H1 (cell line): ENCODE results near the gene MRTFB. TPM values are rescaled to one million over a fixed set of nuclear protein-coding genes. Genes with fewer than 3 reads are reported as not detected.

Source experiments
- CTCF ChIA-PET: fragments of 300-600 bp; sonication (Branson Sonifier 250); formaldehyde crosslinking; loops from one replicate; lab custom pipeline; 2021; ENCODE audit not compliant: partially characterized antibody; lab: Charles Lee
- POLR2A ChIA-PET: fragments of 300-600 bp; sonication (Branson Sonifier 250); formaldehyde crosslinking; loops from one replicate; lab custom pipeline; 2021; ENCODE audit warnings: inconsistent platforms; ENCODE audit not compliant: partially characterized antibody; lab: Charles Lee
- DNase-seq, 2 experiments: peaks; one replicate each; pipeline versions ENCODE4 v3.0.0 to v3.0.0-alpha.2; 2010 to 2022; ENCODE audit warnings: low spot score in 2 of 2, low read depth in 1 of 2, mixed read lengths in 1 of 2
- FAIRE-seq: peaks from 2 replicates; lab custom pipeline; 2011; peaks lifted over from hg19 to GRCh38; lab: Jason Lieb, UNC
- H2AFZ ChIP-seq: 2 replicates; pipeline ENCODE4 v1.8.1; 2012; ENCODE audit warnings: low read length, inconsistent platforms
- H2AK5ac ChIP-seq: 2 replicates; pipeline ENCODE4 v1.6.1; 2013; ENCODE audit warnings: low read depth, low read length
- H2BK120ac ChIP-seq: replicated peaks from 2 replicates; pipeline ENCODE3; 2013; ENCODE audit warnings: low read depth, low read length, inconsistent platforms
- H2BK12ac ChIP-seq: 2 replicates; pipeline ENCODE4 v1.6.1; 2013; ENCODE audit warnings: low read depth, low read length
- H2BK15ac ChIP-seq: 2 replicates; pipeline ENCODE4 v1.6.1; 2013; ENCODE audit warnings: low read length
- H2BK20ac ChIP-seq: 2 replicates; pipeline ENCODE4 v1.6.1; 2013; ENCODE audit warnings: low read length
- H2BK5ac ChIP-seq: 2 replicates; pipeline ENCODE4 v1.6.1; 2013; ENCODE audit warnings: low read depth, low read length
- H3K14ac ChIP-seq: 2 replicates; pipeline ENCODE4 v1.6.1; 2013; ENCODE audit warnings: inconsistent platforms; ENCODE audit not compliant: insufficient read length
- H3K18ac ChIP-seq: 2 replicates; pipeline ENCODE4 v1.6.1; 2013; ENCODE audit warnings: low read length; ENCODE audit errors: extremely low read depth
- H3K23ac ChIP-seq: 2 replicates; pipeline ENCODE4 v1.6.1; 2013; ENCODE audit warnings: inconsistent platforms; ENCODE audit not compliant: insufficient read length
- H3K23me2 ChIP-seq: 2 replicates; pipeline ENCODE4 v1.6.1; 2013; ENCODE audit warnings: low read depth, low read length
- H3K27ac ChIP-seq: 2 replicates; pipeline ENCODE4 v1.6.1; 2011; ENCODE audit warnings: low read depth, low read length, inconsistent platforms
- H3K27me3 ChIP-seq, 4 experiments: replicated peaks in 1 of 4; 1 replicate in 1 of 4; 2 replicates in 3 of 4; pipeline versions ENCODE4 v1.6.1 to v1.8.1; 2011 to 2013; ENCODE audit warnings: low read length in 3 of 4, mild to moderate bottlenecking in 3 of 4, inconsistent platforms in 2 of 4, mixed read lengths in 2 of 4, moderate library complexity in 1 of 4; ENCODE audit not compliant: control insufficient read depth in 3 of 4, insufficient read depth in 3 of 4; ENCODE audit errors: extremely low read depth in 1 of 4
- H3K36me3 ChIP-seq, 4 experiments: 2 replicates each; pipeline versions ENCODE4 v1.6.1 to v1.8.1; 2011 to 2013; ENCODE audit warnings: mild to moderate bottlenecking in 4 of 4, low read length in 3 of 4, moderate library complexity in 2 of 4, control low read depth in 1 of 4, inconsistent platforms in 1 of 4; ENCODE audit not compliant: insufficient read depth in 4 of 4, control insufficient read depth in 2 of 4
- H3K4ac ChIP-seq: replicated peaks from 2 replicates; pipeline ENCODE3; 2013; ENCODE audit warnings: low read length, low read depth, mixed read lengths, inconsistent platforms; ENCODE audit not compliant: insufficient read length
- H3K4me1 ChIP-seq, 4 experiments: replicated peaks in 1 of 4; 1 replicate in 1 of 4; 2 replicates in 3 of 4; pipeline versions ENCODE4 v1.6.1 to v1.8.1; 2011 to 2013; ENCODE audit warnings: low read length in 3 of 4, inconsistent platforms in 2 of 4, mixed read lengths in 1 of 4; ENCODE audit not compliant: insufficient read depth in 4 of 4, control insufficient read depth in 3 of 4
- H3K4me2 ChIP-seq, 2 experiments: 2 replicates each; pipeline versions ENCODE4 v1.6.1 to v1.8.1; 2011 to 2013; ENCODE audit warnings: low read depth in 2 of 2, low read length in 2 of 2, control low read depth in 1 of 2, inconsistent platforms in 1 of 2, mild to moderate bottlenecking in 1 of 2; ENCODE audit not compliant: insufficient read depth in 1 of 2
- H3K4me3 ChIP-seq, 4 experiments: fragments of 200-600, 300-600 bp in 1 of 4; sonication (generic), shearing (Covaris generic), sonication (Bioruptor Twin) in 1 of 4; 2 replicates each; pipeline versions ENCODE4 v1.5.1 to v1.8.1; 2011 to 2016; ENCODE audit warnings: low read length in 4 of 4, low read depth in 3 of 4, control low read depth in 2 of 4, inconsistent platforms in 2 of 4, mild to moderate bottlenecking in 2 of 4, mixed read lengths in 1 of 4, moderate library complexity in 1 of 4; ENCODE audit not compliant: insufficient read depth in 2 of 4; ENCODE audit errors: extremely low read depth in 1 of 4
- H3K56ac ChIP-seq: replicated peaks from 2 replicates; pipeline ENCODE3; 2013; ENCODE audit warnings: low read depth, mild to moderate bottlenecking, mixed read lengths, low read length, inconsistent platforms; ENCODE audit not compliant: insufficient read length
- H3K79me1 ChIP-seq: 2 replicates; pipeline ENCODE4 v1.6.1; 2013; ENCODE audit warnings: low read depth, low read length, control low read depth
- H3K79me2 ChIP-seq, 2 experiments: 2 replicates each; pipeline versions ENCODE4 v1.6.1 to v1.8.1; 2012 to 2013; ENCODE audit warnings: low read length in 2 of 2, mild to moderate bottlenecking in 2 of 2, inconsistent platforms in 1 of 2; ENCODE audit not compliant: insufficient read depth in 2 of 2, control insufficient read depth in 1 of 2
- H3K9ac ChIP-seq, 4 experiments: replicated peaks in 1 of 4; 1 replicate in 1 of 4; 2 replicates in 3 of 4; pipeline versions ENCODE4 v1.6.1 to v1.8.1; 2011 to 2013; ENCODE audit warnings: low read depth in 3 of 4, low read length in 3 of 4, control low read depth in 2 of 4, mild to moderate bottlenecking in 2 of 4, moderate library complexity in 2 of 4, inconsistent platforms in 1 of 4; ENCODE audit errors: extremely low read depth in 1 of 4
- H3K9me3 ChIP-seq, 2 experiments: 2 replicates each; pipeline versions ENCODE4 v1.6.1 to v1.8.1; 2012 to 2013; ENCODE audit warnings: mild to moderate bottlenecking in 2 of 2, moderate library complexity in 2 of 2, control low read depth in 1 of 2, inconsistent platforms in 1 of 2, low read depth in 1 of 2, low read length in 1 of 2, mixed read lengths in 1 of 2; ENCODE audit not compliant: insufficient read depth in 2 of 2
- H4K20me1 ChIP-seq, 2 experiments: replicated peaks in 1 of 2; 2 replicates each; pipeline versions ENCODE3 to v1.8.1; 2011 to 2013; ENCODE audit warnings: inconsistent platforms in 2 of 2, low read length in 2 of 2, mild to moderate bottlenecking in 1 of 2; ENCODE audit not compliant: insufficient read depth in 2 of 2, control insufficient read depth in 1 of 2
- H4K5ac ChIP-seq: 2 replicates; pipeline ENCODE4 v1.6.1; 2013; ENCODE audit warnings: low read length, low read depth, mixed read lengths, inconsistent platforms; ENCODE audit not compliant: insufficient read length
- H4K8ac ChIP-seq: 2 replicates; pipeline ENCODE4 v1.8.0; 2013; ENCODE audit warnings: mild to moderate bottlenecking, moderate library complexity, low read length, inconsistent platforms; ENCODE audit not compliant: insufficient read depth; ENCODE audit errors: extremely low read depth
- H4K91ac ChIP-seq: replicated peaks from 2 replicates; pipeline ENCODE3; 2013; ENCODE audit warnings: low read length, mixed read lengths, inconsistent platforms; ENCODE audit not compliant: insufficient read length
- BRCA1 ChIP-seq: IDR thresholded peaks from 2 replicates; pipeline ENCODE4 v1.6.1; 2012; ENCODE audit warnings: low read depth, low read length, improper control_type of control experiment
- CREB1 ChIP-seq: IDR thresholded peaks from 2 replicates; pipeline ENCODE4 v1.6.1; 2012; ENCODE audit warnings: inconsistent platforms
- CTBP2 ChIP-seq: IDR thresholded peaks from 2 replicates; pipeline ENCODE4 v1.7.0; 2011; ENCODE audit warnings: borderline replicate concordance, mild to moderate bottlenecking, moderate library complexity, mixed read lengths, low read length; ENCODE audit not compliant: insufficient read depth, insufficient read length
- FOSL1 ChIP-seq: IDR thresholded peaks from 2 replicates; pipeline ENCODE4 v1.6.1; 2011; ENCODE audit warnings: mild to moderate bottlenecking, low read depth, low read length, moderate library complexity; ENCODE audit not compliant: insufficient read depth
- GABPA ChIP-seq: IDR thresholded peaks from 2 replicates; pipeline ENCODE4 v1.6.1; 2011; ENCODE audit warnings: mild to moderate bottlenecking, low read length, moderate library complexity, borderline replicate concordance; ENCODE audit not compliant: insufficient read depth
- KDM4A ChIP-seq: IDR thresholded peaks from one replicate; pipeline ENCODE4 v1.7.1; 2012; ENCODE audit warnings: low read depth, mild to moderate bottlenecking, moderate library complexity, low read length, inconsistent platforms; ENCODE audit not compliant: severe bottlenecking
- NRF1 ChIP-seq: IDR thresholded peaks from 2 replicates; pipeline ENCODE4 v1.6.1; 2011; ENCODE audit warnings: mild to moderate bottlenecking, low read depth, low read length, improper control_type of control experiment
- RAD21 ChIP-seq, 2 experiments: IDR thresholded peaks in 1 of 2; conservative IDR thresholded peaks in 1 of 2; 2 replicates each; pipeline ENCODE4 v1.6.1; 2011; ENCODE audit warnings: low read depth in 2 of 2, low read length in 2 of 2, improper control_type of control experiment in 1 of 2, inconsistent platforms in 1 of 2, mild to moderate bottlenecking in 1 of 2, moderate library complexity in 1 of 2
- RFX5 ChIP-seq: IDR thresholded peaks from 2 replicates; pipeline ENCODE4 v1.6.1; 2011; ENCODE audit warnings: low read depth, low read length, improper control_type of control experiment, borderline replicate concordance
- SUZ12 ChIP-seq: fragments of 200-600 bp; sonication (generic); IDR thresholded peaks from 2 replicates; pipeline ENCODE4 v1.6.1; 2012; ENCODE audit warnings: mild to moderate bottlenecking, inconsistent platforms, low read length, moderate library complexity, mixed read lengths
- TAF1 ChIP-seq: IDR thresholded peaks from 2 replicates; pipeline ENCODE4 v1.6.1; 2011; ENCODE audit warnings: mild to moderate bottlenecking, low read depth, low read length
- TCF12 ChIP-seq: IDR thresholded peaks from 2 replicates; pipeline ENCODE4 v1.6.1; 2011; ENCODE audit warnings: low read depth, mild to moderate bottlenecking, low read length
- USF2 ChIP-seq: IDR thresholded peaks from 2 replicates; pipeline ENCODE4 v1.6.1; 2011; ENCODE audit warnings: low read length, improper control_type of control experiment
- WGBS, 2 experiments: shearing (Covaris generic) in 1 of 2; methylation state at CpG; one replicate each; pipeline versions ENCODE4 v1.1.6 to v1.1.7; 2013 to 2015; ENCODE audit warnings: low lambda C conversion rate in 2 of 2, mixed read lengths in 2 of 2, inconsistent platforms in 1 of 2, low coverage in 1 of 2, missing lambda C conversion rate in 1 of 2; ENCODE audit not compliant: insufficient replicate concordance in 2 of 2, insufficient coverage in 1 of 2, insufficient read length in 1 of 2; ENCODE audit errors: extremely low coverage in 1 of 2, missing lambda C conversion rate in 1 of 2; 5-methylcytosine and 5-hydroxymethylcytosine counted together
- polyA plus RNA-seq, 7 experiments: library from polyadenylated mRNA; depleted of rRNA in 3 of 7; stranded (reverse) in 5 of 7; unstranded in 2 of 7; fragments of >200 nt in 5 of 7; fragments of 200-250 nt in 2 of 7; gene quantifications; 1 replicate in 5 of 7; 2 replicates in 1 of 7; 4 replicates in 1 of 7; pipeline versions ENCODE4 v1.2.1 to v1.2.3, GENCODE V29; 2011 to 2013; ENCODE audit warnings: missing spikeins in 2 of 7, mixed read lengths in 2 of 7
- total RNA-seq: library from RNA; stranded (reverse); fragmentation: NEBNext Ultra II Directional; extraction: Animal tissue kit (Norgen Biotek cat#: 25700); gene quantifications from 2 replicates; pipeline ENCODE4 v1.2.1, GENCODE V29; 2021

The MRTFB gene
- total and polyA plus RNA-seq, 2 of the 8 experiments (the other 6 are each of a cell fraction or from before 2014, with no cell fraction given): 13.5 to 34.9 TPM

- no peak overlapping the region for H3K56ac ChIP-seq
- no peak overlapping the region for H4K8ac ChIP-seq
- no peaks in the 10 kb centered on the region for H3K9me3 ChIP-seq
- no peak overlapping the region for H2BK20ac ChIP-seq
- no peak overlapping the region for H3K4me3 ChIP-seq
- H3K23me2 ChIP-seq: no peaks in the 10 kb centered on the region
- WGBS, 2 experiments: 86% methylated on average over 2 of the region's 2 CpGs; no CpG with 5 or more reads in 1 of the 2 experiments
- no peaks in the 10 kb centered on the region for H3K79me1 ChIP-seq
- H3K4me2 ChIP-seq: no peak overlapping the region
- H3K4me1 ChIP-seq: peaks cover 0 to 4% (median 2%) of the 10 kb centered on the region in 4 experiments; a peak in 3 of 7 replicates
- no peak for DNase-seq
- no peak overlapping the region for H4K5ac ChIP-seq
- H3K14ac ChIP-seq: no peak overlapping the region
- no peak overlapping the region for H3K18ac ChIP-seq
- ChIA-PET CTCF (interaction anchor here (0.5 kb wide), 1 partner anchor 257 kb away, joined by 3 read pairs; no protein-coding TSS in a partner anchor), POLR2A (no interaction called here)
- H3K9ac ChIP-seq: no peak overlapping the region
- FAIRE-seq: no peak
- H4K91ac ChIP-seq: no peak overlapping the region
- H3K27ac ChIP-seq: no peak overlapping the region
- no peak overlapping the region for H2AK5ac ChIP-seq
- H3K27me3 ChIP-seq: no peaks in the 10 kb centered on the region
- no peak overlapping the region for H3K23ac ChIP-seq
- no peak overlapping the region for H2BK120ac ChIP-seq
- no peak overlapping the region for H3K4ac ChIP-seq
- H3K79me2 ChIP-seq: no peaks in the 10 kb centered on the region
- peaks cover 2 to 18% (median 8%) of the 10 kb centered on the region in 4 experiments; a peak in 6 of 8 replicates for H3K36me3 ChIP-seq
- H4K20me1 ChIP-seq: peaks cover 0 to 2% of the 10 kb centered on the region in 2 experiments
- no peak overlapping the region for H2AFZ ChIP-seq
- no peak overlapping the region for H2BK12ac ChIP-seq
- no peak overlapping the region for H2BK5ac ChIP-seq
- H2BK15ac ChIP-seq: no peak overlapping the region
- TF ChIP-seq SUZ12 (no peak), USF2 (no peak), TCF12 (no peak), RAD21 (IDR thresholded peaks at IDR 0.05 in 1 of 2, conservative IDR thresholded peaks at IDR 0.05 in 1 of 2; ENCODE audit: low read depth in 2 of 2, low read length in 2 of 2) (no peak), RFX5 (no peak), NRF1 (no peak), CREB1 (no peak), GABPA (no peak), TAF1 (no peak), CTBP2 (no peak), FOSL1 (no peak), KDM4A (no peak), BRCA1 (no peak)
Measured at GRCh38 chr16:14223632-14224031, 152.5 kb downstream of the MRTFB start.
